GM18499 (cell line): Measurements from ENCODE around the gene USF3.
A peak's percentile ranks its signal among the peaks of the same experiment; 100 is the strongest.

Experiments
- ATAC-seq: cut with Tn5 transposase; IDR thresholded peaks from one replicate; pipeline ENCODE4 v1.9.1; 2021; ENCODE audit warnings: moderate number of reproducible peaks; ENCODE audit not compliant: insufficient read depth, unreplicated experiment

Gene USF3

GRCh38 chr3:113695786-113696645, at the start of gene USF3:
USF3 (minus strand) TSS chr3:113696642; CDS start chr3:113674878, 21,764 bp downstream.
- ATAC-seq = peak; percentile 34

- ATAC-seq = no peak
Observed at GRCh38 chr3:113745756-113746547, 49.5 kb upstream of the USF3 start, which contains the start of gene NAA50. NAA50 (minus strand) TSS chr3:113746249; CDS start chr3:113745949, 300 bp downstream.

- peak; percentile 38 for ATAC-seq
Observed at GRCh38 chr3:113744941-113745755, 48.7 kb upstream of the USF3 start.

GRCh38 chr3:113743006-113743630, 46.7 kb upstream of the USF3 start:
- ATAC-seq = no peak

DNA sequence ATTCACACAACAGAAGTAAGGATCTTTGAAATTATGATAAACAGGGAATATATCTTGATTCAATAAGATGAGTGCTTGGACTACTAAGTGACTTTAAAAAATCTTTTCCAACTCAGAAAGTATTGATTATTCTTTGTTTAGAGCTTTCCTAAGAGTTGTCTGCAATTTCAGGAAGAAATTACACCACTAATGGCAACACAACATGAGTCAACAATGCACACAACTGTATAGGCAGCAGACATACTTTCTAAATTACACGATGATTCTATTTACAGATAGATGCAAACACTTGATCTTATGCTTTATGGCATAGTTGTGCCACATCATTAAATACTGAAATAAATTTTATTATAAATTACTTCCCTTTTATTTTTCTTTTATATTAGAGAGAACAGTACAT, 45.2 kb upstream of the USF3 start:
- no peak for ATAC-seq

DNA sequence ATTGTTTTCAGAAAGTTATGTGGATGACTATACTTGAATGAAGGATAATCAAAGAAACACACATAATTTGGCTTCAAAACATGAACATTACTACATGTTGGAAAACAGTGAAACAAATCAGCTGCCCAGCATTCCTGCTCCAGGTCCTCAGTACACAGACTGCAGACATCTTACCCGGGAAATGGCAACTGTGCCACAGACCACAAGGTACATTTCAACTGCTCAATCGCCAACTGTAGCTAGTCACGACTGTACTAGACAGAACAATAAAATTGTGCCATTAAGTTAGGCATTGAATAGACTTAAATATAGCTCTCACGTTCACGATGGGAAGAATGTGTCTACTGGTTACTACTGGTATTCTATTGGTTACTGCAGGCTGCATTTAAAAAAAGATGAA, 44.6 kb upstream of the USF3 start:
- no peak for ATAC-seq

DNA sequence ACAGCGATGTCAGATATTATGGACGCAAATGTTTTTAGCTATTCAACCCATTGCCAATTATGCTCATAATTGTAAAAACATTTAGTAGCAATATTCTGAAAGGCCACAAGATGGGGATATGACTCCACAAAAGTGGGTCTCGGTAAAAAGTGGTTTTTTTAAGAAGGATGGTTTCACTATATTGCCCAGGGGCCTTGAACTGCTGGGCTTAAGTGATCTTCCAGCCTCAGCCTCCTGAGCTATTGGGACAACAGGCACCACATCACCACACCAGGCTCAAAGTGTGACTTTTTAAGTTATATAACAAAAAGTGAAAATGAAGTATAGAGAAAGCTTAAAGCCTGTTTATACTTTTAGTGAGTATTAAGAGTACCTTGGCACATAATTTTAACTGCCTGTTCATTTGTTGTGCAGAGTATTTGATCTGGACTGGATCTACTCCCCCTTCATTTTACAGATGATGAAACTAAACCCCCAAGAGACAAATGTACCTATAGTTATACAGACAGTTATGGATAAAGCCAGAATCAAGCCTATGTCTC, 40.2 kb upstream of the USF3 start:
- ATAC-seq = peak; percentile 57

DNA sequence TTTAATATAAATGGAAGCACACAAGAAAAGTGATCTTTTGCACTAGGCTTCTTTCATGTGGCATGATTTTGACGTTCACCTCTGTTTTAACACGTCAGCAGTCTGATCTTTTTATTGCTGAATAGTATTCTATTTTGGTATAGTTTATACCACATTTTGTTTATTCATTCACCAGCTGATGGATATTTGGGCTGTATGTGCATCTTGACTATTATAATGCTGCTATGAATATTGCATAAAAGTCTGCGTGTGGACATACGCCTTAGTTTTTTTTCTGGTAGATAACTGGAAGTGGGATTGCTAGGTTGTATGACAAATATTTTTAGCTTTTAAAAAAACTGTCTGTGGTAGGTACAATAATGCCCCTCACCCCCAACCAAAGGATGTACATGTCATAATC, 35.3 kb upstream of the USF3 start:
- no peak for ATAC-seq

DNA sequence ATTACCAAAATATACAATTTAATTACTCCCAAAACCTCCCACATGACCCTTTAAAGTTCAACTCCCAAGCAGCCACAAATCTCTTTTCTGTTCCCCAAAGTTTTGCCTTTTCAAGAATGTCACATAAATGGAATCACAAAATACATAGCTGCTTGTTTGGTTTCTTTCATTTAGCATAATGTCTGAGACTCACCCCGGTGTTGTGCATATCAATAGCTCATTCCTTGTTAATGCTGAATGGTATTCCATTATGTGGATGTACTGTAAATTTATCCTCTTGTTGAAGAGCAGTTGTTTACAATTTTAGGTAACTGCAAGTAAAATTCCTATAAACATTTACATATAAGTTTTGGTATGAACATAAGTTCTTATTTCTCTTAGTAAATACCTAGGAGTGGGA, 34.1 kb upstream of the USF3 start:
- no peak for ATAC-seq

- no peak for ATAC-seq
Observed at GRCh38 chr3:113728661-113729060, 32.2 kb upstream of the USF3 start.

GRCh38 chr3:113721636-113722035, 25.2 kb upstream of the USF3 start:
- no peak for ATAC-seq

DNA sequence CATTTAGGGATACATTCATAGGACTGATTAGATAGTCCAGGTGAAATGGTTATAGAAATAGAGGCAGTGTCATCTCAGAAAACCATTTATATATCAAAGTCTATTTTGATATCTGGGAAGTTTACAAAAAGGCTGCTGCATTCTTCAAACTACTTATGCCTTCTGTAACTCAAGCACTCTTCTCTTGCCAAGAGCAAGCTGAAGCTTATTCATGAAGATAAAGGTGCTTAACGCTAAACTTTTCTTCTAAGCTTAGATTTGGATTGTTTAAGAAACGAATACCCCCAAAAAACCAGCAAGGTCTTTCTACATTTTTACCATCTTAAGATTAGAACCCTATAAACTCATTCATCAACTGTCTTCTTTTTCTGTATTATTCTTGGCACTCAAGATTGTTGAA, 23.3 kb upstream of the USF3 start:
- ATAC-seq = no peak

DNA sequence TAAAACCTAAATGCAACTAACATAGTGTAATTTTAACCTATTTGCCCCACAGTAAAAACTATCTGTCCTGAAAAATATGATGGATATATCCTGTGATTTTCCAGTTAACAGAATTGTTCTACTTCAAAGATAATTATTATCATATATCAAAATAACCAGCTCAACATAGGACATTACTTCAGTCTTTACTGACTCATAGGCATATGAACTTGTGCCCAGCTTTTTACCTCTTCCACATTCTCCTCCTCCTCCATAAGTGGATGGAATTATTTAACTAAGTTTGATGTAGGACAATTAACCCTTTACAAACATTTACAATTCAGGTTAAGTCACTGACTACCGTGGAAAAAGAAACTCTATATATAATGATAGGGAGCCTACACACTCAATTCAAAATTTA, 22.9 kb upstream of the USF3 start:
- ATAC-seq = no peak

GRCh38 chr3:113717818-113718217, 21.4 kb upstream of the USF3 start:
- no peak for ATAC-seq

GRCh38 chr3:113717308-113717707, 20.9 kb upstream of the USF3 start:
- ATAC-seq = no peak

DNA sequence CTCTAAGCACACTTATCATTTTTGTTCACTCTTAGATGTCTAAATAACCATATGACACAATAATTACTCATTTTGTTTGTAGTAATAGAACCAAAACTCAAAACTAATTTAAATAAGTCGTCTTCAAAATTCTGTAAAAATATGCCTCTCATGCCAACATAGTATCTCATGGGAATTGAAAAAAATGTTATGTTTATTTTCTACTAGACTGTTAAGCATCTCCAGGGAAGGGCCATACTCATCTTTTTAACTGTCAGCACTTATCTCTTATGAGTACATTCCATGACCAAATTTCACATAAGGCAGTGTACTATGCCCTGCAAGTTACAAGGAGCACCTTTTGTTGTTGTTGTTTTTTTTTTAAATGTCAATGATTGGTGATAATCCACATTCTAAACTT, 18.3 kb upstream of the USF3 start:
- ATAC-seq = no peak

GRCh38 chr3:113712129-113712528, 15.7 kb upstream of the USF3 start:
- no peak for ATAC-seq

DNA sequence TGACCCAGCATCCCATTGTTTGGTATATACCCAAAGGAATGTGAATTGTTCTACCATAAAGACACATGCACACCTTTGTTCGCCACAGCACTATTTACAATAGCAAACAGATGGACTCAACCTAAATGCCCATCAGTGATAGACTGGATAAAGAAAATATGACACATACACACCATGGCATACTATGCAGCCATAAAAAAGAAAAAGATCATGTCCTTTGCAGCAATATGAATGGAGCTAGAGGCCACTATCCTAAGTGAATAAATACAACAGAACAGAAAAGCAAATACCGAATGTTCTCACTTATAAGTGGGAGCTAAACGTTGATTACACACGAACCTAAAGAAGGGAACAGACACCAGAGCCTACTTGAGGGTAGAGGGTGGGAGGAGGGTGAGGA, 11.4 kb upstream of the USF3 start:
- ATAC-seq = no peak

- no peak for ATAC-seq
Observed at GRCh38 chr3:113698956-113699355, 2.5 kb upstream of the USF3 start.

GRCh38 chr3:113698213-113698742, 1.8 kb upstream of the USF3 start:
- no peak for ATAC-seq
